Endothelial cell of umbilical vein (primary cell): ENCODE results near the gene CTIF.

Experiments used
- EZH2 ChIP-seq: IDR thresholded peaks from 2 replicates; pipeline ENCODE4 v1.6.1; 2012; ENCODE audit warnings: borderline replicate concordance, low read depth, mild to moderate bottlenecking, moderate library complexity, low read length, inconsistent platforms; ENCODE audit not compliant: severe bottlenecking
- FOS ChIP-seq: IDR thresholded peaks from 2 replicates; pipeline ENCODE4 v1.6.1; 2011; ENCODE audit warnings: mild to moderate bottlenecking, low read length, moderate library complexity, borderline replicate concordance; ENCODE audit not compliant: insufficient read depth
- GATA2 ChIP-seq: IDR thresholded peaks from 2 replicates; pipeline ENCODE4 v1.7.0; 2011; ENCODE audit warnings: low read depth, mild to moderate bottlenecking, moderate library complexity, mixed read lengths, low read length; ENCODE audit not compliant: insufficient read length, insufficient read depth
- JUN ChIP-seq: IDR thresholded peaks from 2 replicates; pipeline ENCODE4 v1.6.1; 2011; ENCODE audit warnings: borderline replicate concordance, low read depth; ENCODE audit not compliant: insufficient read length, insufficient read depth
- POLR2A ChIP-seq: IDR thresholded peaks from 2 replicates; pipeline ENCODE4 v1.6.1; 2012; ENCODE audit warnings: low read depth, mild to moderate bottlenecking, control low read depth, low read length
- POLR2AphosphoS5 ChIP-seq: IDR thresholded peaks from 2 replicates; pipeline ENCODE4 v1.6.1; 2012; ENCODE audit warnings: low read depth, mild to moderate bottlenecking, control low read depth, low read length, moderate library complexity; ENCODE audit not compliant: insufficient read depth
- TF ChIP-seq, protein P1 (sequence below), 2 donors: IDR thresholded peaks; 1 replicate in 1 of 2; 2 replicates in 1 of 2; pipeline ENCODE4 v1.5.1; 2011; ENCODE audit warnings: low read length in 2 of 2, mild to moderate bottlenecking in 2 of 2, moderate library complexity in 2 of 2, control low read depth in 1 of 2, inconsistent platforms in 1 of 2, low read depth in 1 of 2; ENCODE audit not compliant: insufficient read depth in 1 of 2; ENCODE audit errors: extremely low read depth in 1 of 2

DNA sequence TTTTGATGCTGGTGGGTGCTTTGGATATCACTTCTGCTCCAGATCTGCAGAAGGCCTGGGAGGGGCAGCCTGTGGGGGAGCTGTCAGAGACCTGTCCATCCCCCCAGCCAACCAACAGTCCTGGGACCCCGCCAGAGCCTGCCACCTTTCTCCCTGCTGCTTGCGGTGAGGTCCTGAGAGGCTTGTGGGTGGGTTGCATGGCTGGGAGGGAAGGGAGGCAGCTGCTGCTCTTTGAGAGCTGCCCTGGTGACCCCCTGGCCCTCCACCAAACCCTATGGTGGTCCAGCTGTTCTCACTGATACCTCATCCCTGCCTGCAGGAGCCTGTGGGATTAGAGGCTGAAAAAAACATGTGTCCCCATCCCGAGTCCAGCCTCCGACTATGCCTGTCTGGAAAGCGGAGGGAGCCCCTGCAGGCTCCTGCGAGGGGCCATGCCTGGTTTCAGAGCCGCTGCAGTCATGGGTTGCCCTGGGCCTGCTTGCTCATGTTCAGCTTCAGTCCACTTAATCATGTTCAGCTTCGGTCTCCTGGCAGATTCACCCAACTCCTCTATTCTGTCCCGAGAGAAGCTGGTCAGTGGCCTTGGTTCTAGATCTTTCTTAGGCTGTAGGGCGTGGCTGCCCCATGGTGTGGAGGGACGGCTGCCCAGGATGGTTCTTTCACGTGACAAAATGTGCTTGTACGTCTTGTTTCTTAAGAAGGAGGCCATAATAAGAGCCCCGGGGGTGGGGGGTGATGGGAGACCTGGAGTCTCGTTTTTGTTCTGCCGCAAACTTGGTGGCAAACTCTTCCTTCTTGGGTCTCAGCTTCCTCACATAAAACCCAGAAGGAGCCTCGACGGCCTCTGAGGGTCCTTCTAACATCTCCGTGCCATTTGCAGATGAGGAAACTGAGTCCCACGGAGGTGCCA, 98.5 kb downstream of the CTIF start:
- TF ChIP-seq, protein P1, sequence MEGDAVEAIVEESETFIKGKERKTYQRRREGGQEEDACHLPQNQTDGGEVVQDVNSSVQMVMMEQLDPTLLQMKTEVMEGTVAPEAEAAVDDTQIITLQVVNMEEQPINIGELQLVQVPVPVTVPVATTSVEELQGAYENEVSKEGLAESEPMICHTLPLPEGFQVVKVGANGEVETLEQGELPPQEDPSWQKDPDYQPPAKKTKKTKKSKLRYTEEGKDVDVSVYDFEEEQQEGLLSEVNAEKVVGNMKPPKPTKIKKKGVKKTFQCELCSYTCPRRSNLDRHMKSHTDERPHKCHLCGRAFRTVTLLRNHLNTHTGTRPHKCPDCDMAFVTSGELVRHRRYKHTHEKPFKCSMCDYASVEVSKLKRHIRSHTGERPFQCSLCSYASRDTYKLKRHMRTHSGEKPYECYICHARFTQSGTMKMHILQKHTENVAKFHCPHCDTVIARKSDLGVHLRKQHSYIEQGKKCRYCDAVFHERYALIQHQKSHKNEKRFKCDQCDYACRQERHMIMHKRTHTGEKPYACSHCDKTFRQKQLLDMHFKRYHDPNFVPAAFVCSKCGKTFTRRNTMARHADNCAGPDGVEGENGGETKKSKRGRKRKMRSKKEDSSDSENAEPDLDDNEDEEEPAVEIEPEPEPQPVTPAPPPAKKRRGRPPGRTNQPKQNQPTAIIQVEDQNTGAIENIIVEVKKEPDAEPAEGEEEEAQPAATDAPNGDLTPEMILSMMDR (IDR thresholded peaks at IDR 0.05; ENCODE audit: extremely low read depth in 1 of 2, insufficient read depth in 1 of 2, low read depth in 1 of 2, low read length in 2 of 2): no peak
- TF ChIP-seq EZH2 (no peak), GATA2 (no peak), POLR2A (no peak), FOS (no peak), JUN (no peak), POLR2AphosphoS5 (no peak)
